PC-3 (cell line): ENCODE results near the gene BCL11B.

Source experiments
- EZH2 ChIP-seq: fragments of 300-600 bp; sonication (generic); IDR thresholded peaks from one replicate; pipeline ENCODE4 v1.6.1; 2017; ENCODE audit warnings: antibody characterized with exemption, mild to moderate bottlenecking, low read length; ENCODE audit not compliant: unreplicated experiment
- EZH2phosphoT487 ChIP-seq: fragments of 300-600 bp; sonication (generic); IDR thresholded peaks from 2 replicates; pipeline ENCODE4 v1.6.1; 2018; ENCODE audit warnings: mild to moderate bottlenecking, antibody characterized with exemption, low read length, borderline replicate concordance
- TF ChIP-seq, protein P1 (sequence below): fragments of 300-600 bp; sonication (generic); conservative IDR thresholded peaks from 2 replicates; pipeline ENCODE4 v1.5.1; 2017; ENCODE audit warnings: antibody characterized with exemption, low read depth, mild to moderate bottlenecking, low read length

GRCh38 chr14:99245564-99246511, 26.2 kb downstream of the BCL11B start:
- TF ChIP-seq EZH2 (no peak), EZH2phosphoT487 (no peak)
- TF ChIP-seq, protein P1, sequence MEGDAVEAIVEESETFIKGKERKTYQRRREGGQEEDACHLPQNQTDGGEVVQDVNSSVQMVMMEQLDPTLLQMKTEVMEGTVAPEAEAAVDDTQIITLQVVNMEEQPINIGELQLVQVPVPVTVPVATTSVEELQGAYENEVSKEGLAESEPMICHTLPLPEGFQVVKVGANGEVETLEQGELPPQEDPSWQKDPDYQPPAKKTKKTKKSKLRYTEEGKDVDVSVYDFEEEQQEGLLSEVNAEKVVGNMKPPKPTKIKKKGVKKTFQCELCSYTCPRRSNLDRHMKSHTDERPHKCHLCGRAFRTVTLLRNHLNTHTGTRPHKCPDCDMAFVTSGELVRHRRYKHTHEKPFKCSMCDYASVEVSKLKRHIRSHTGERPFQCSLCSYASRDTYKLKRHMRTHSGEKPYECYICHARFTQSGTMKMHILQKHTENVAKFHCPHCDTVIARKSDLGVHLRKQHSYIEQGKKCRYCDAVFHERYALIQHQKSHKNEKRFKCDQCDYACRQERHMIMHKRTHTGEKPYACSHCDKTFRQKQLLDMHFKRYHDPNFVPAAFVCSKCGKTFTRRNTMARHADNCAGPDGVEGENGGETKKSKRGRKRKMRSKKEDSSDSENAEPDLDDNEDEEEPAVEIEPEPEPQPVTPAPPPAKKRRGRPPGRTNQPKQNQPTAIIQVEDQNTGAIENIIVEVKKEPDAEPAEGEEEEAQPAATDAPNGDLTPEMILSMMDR: no peak
